ENCODE results near the gene TBC1D5. TPM values are rescaled to one million over a fixed set of nuclear protein-coding genes. Genes with fewer than 3 reads are reported as not detected.

TBC1D5 gene
- total and polyA plus RNA-seq, 2 of the 8 experiments (the other 6 are each of a cell fraction or from before 2014, with no cell fraction given): 11.0 to 22.9 TPM

GRCh38 chr3:17314171-17314570 lies 428.3 kb downstream of the TBC1D5 start:
- no peak for FAIRE-seq
- Histone ChIP-seq H3K23ac (ENCODE audit: insufficient read length) (no peak overlapping the region), H3K27ac (ENCODE audit: low read depth, low read length) (no peak overlapping the region), H3K4me1 (replicated peaks in 1 of 4; ENCODE audit: control insufficient read depth in 3 of 4, insufficient read depth in 4 of 4, low read length in 3 of 4) (no peaks in the 10 kb centered on the region; a peak in 1 of 7 replicates), H3K4ac (replicated peaks; ENCODE audit: insufficient read length, low read depth, low read length) (no peak overlapping the region), H3K4me2 (ENCODE audit: insufficient read depth in 1 of 2, low read depth in 2 of 2, low read length in 2 of 2) (no peak overlapping the region), H3K23me2 (ENCODE audit: low read depth, low read length) (no peaks in the 10 kb centered on the region), H3K14ac (ENCODE audit: insufficient read length) (no peak overlapping the region), H4K91ac (replicated peaks; ENCODE audit: insufficient read length, low read length) (no peak overlapping the region), H3K36me3 (ENCODE audit: control insufficient read depth in 2 of 4, insufficient read depth in 4 of 4, low read length in 3 of 4) (no peaks in the 10 kb centered on the region), H4K20me1 (replicated peaks in 1 of 2; ENCODE audit: control insufficient read depth in 1 of 2, insufficient read depth in 2 of 2, low read length in 2 of 2) (no peaks in the 10 kb centered on the region), H3K9me3 (ENCODE audit: insufficient read depth in 2 of 2, low read depth in 1 of 2, low read length in 1 of 2) (no peaks in the 10 kb centered on the region), H2BK5ac (ENCODE audit: low read depth, low read length) (no peak overlapping the region), H2AFZ (ENCODE audit: low read length) (no peak overlapping the region), H3K4me3 (ENCODE audit: extremely low read depth in 1 of 4, insufficient read depth in 2 of 4, low read depth in 3 of 4, low read length in 4 of 4) (no peak overlapping the region), H2BK12ac (ENCODE audit: low read depth, low read length) (no peak overlapping the region), H3K79me2 (ENCODE audit: control insufficient read depth in 1 of 2, insufficient read depth in 2 of 2, low read length in 2 of 2) (no peaks in the 10 kb centered on the region), H4K8ac (ENCODE audit: extremely low read depth, insufficient read depth, low read length) (no peak overlapping the region), H2AK5ac (ENCODE audit: low read depth, low read length) (no peak overlapping the region), H3K18ac (ENCODE audit: extremely low read depth, low read length) (no peak overlapping the region), H3K27me3 (replicated peaks in 1 of 4; ENCODE audit: control insufficient read depth in 3 of 4, extremely low read depth in 1 of 4, insufficient read depth in 3 of 4, low read length in 3 of 4) (no peaks in the 10 kb centered on the region), H3K79me1 (ENCODE audit: low read depth, low read length) (no peaks in the 10 kb centered on the region), H4K5ac (ENCODE audit: insufficient read length, low read depth, low read length) (no peak overlapping the region), H3K56ac (replicated peaks; ENCODE audit: insufficient read length, low read depth, low read length) (no peak overlapping the region), H2BK15ac (ENCODE audit: low read length) (no peak overlapping the region), H2BK20ac (ENCODE audit: low read length) (no peak overlapping the region), H2BK120ac (replicated peaks; ENCODE audit: low read depth, low read length) (no peak overlapping the region), H3K9ac (replicated peaks in 1 of 4; ENCODE audit: extremely low read depth in 1 of 4, low read depth in 3 of 4, low read length in 3 of 4) (no peak overlapping the region)
- ChIA-PET POLR2A (ENCODE audit: partially characterized antibody) (no interaction called here), CTCF (ENCODE audit: partially characterized antibody) (interaction anchor here (0.7 to 1.6 kb wide), 4 partner anchors 16 to 527 kb away, joined by 3 to 4 read pairs (median 3); no protein-coding TSS in a partner anchor)
- no peak for DNase-seq (ENCODE audit: low read depth in 1 of 2, low spot score in 2 of 2)
- TF ChIP-seq KDM5A (IDR thresholded peaks at IDR 0.05; ENCODE audit: low read length): no peak
- TF ChIP-seq POLR2AphosphoS5 (IDR thresholded peaks at IDR 0.05; ENCODE audit: low read depth, low read length): no peak
- no peak for TF ChIP-seq RBBP5 (IDR thresholded peaks at IDR 0.05; ENCODE audit: borderline replicate concordance, low read depth, low read length)
- no peak for TF ChIP-seq RAD21 (IDR thresholded peaks at IDR 0.05 in 1 of 2, conservative IDR thresholded peaks at IDR 0.05 in 1 of 2; ENCODE audit: low read depth in 2 of 2, low read length in 2 of 2)
